OCI-LY7 (cell line): ENCODE measurements around the gene CFDP1. TPM values are rescaled to one million over a fixed set of nuclear protein-coding genes. Genes with fewer than 3 reads are reported as not detected.

Experiments
- BruUV-seq: library from RNA; stranded (reverse); fragments of 400-500 nt; replicated peaks from 2 replicates; lab custom pipeline; 2021; lab: Mats Ljungman, UMichigan
- CTCF ChIA-PET: fragments of 300-600 bp; sonication (Branson Sonifier 250); formaldehyde crosslinking; loops from one replicate; lab custom pipeline; 2022; ENCODE audit warnings: antibody characterized with exemption; ENCODE audit not compliant: unreplicated experiment; lab: Charles Lee
- POLR2A ChIA-PET: fragments of 300-600 bp; sonication (Branson Sonifier 250); formaldehyde crosslinking; loops from one replicate; lab custom pipeline; 2022; ENCODE audit warnings: antibody characterized with exemption; lab: Charles Lee
- DNase-seq: peaks from one replicate; pipeline ENCODE4 v3.0.0-alpha.2; 2015; ENCODE audit warnings: low spot score
- H2AFZ ChIP-seq: fragments of 200-600 bp; sonication (generic), shearing (Covaris generic); 2 replicates; pipeline ENCODE4 v1.6.1; 2014; ENCODE audit warnings: mild to moderate bottlenecking, antibody characterized with exemption, low read length, moderate library complexity
- H3K27ac ChIP-seq: fragments of 200-600 bp; sonication (generic); 2 replicates; pipeline ENCODE4 v1.5.1; 2014; ENCODE audit warnings: mixed run types, low read depth, mild to moderate bottlenecking, moderate library complexity, low read length, inconsistent platforms; ENCODE audit not compliant: poor library complexity, severe bottlenecking
- H3K36me3 ChIP-seq: fragments of 200-600 bp; sonication (generic); 2 replicates; pipeline ENCODE4 v1.6.1; 2014; ENCODE audit warnings: mild to moderate bottlenecking, antibody characterized with exemption, low read length, moderate library complexity, mixed read lengths; ENCODE audit not compliant: insufficient read depth
- H3K4me1 ChIP-seq: fragments of 200-600 bp; sonication (generic); 2 replicates; pipeline ENCODE4 v1.5.1; 2014; ENCODE audit warnings: mild to moderate bottlenecking, low read length; ENCODE audit not compliant: insufficient read depth, poor library complexity, severe bottlenecking
- H3K4me2 ChIP-seq: fragments of 200-600 bp; sonication (generic); 2 replicates; pipeline ENCODE4 v1.6.1; 2014; ENCODE audit warnings: mild to moderate bottlenecking, low read length
- H3K4me3 ChIP-seq: fragments of 200-600 bp; sonication (generic); 2 replicates; pipeline ENCODE4 v1.5.1; 2014; ENCODE audit warnings: mild to moderate bottlenecking, low read depth, low read length; ENCODE audit not compliant: poor library complexity, severe bottlenecking
- H3K79me2 ChIP-seq: fragments of 200-600 bp; sonication (generic); 2 replicates; pipeline ENCODE4 v1.6.1; 2016; ENCODE audit warnings: low read depth, mild to moderate bottlenecking, low read length, moderate library complexity, mixed read lengths; ENCODE audit not compliant: insufficient read depth
- H3K9me2 ChIP-seq: fragments of 200-600 bp; sonication (generic); 2 replicates; pipeline ENCODE4 v1.6.1; 2016; ENCODE audit warnings: mild to moderate bottlenecking, low read length, mixed read lengths; ENCODE audit not compliant: insufficient read depth
- H3K9me3 ChIP-seq: fragments of 200-600 bp; sonication (generic); 2 replicates; pipeline ENCODE4 v1.6.1; 2014; ENCODE audit warnings: mild to moderate bottlenecking, mixed run types, low read length, mixed read lengths
- H4K20me1 ChIP-seq: fragments of 200-600 bp; sonication (generic); 2 replicates; pipeline ENCODE4 v1.6.1; 2014; ENCODE audit warnings: mild to moderate bottlenecking, antibody characterized with exemption, low read length, moderate library complexity, mixed read lengths; ENCODE audit not compliant: insufficient read depth
- EZH2phosphoT487 ChIP-seq: fragments of 200-600 bp; sonication (generic); IDR thresholded peaks from 2 replicates; pipeline ENCODE4 v1.6.1; 2018; ENCODE audit warnings: low read depth, borderline replicate concordance, mild to moderate bottlenecking, mixed run types, antibody characterized with exemption, low read length, moderate library complexity, mixed read lengths
- intact Hi-C: fragments of 100-400 bp; cut with micrococcal nuclease; formaldehyde crosslinking; loops from one replicate; pipeline ENCODE4 v1.10.0; 2022; ENCODE audit not compliant: unreplicated experiment
- total RNA-seq, 2 experiments: library from RNA; depleted of rRNA in 1 of 2; stranded (reverse); fragments of >200 nt in 1 of 2; shearing (Covaris generic) in 1 of 2; gene quantifications; 2 replicates each; pipeline ENCODE4 v1.2.3, GENCODE V29; 2014 to 2022
- TF ChIP-seq, protein P1 (sequence below): fragments of 200-600 bp; sonication (generic); conservative IDR thresholded peaks from 2 replicates; pipeline ENCODE4 v1.5.1; 2014; ENCODE audit warnings: mild to moderate bottlenecking, antibody characterized with exemption, low read length, moderate library complexity, mixed read lengths

CFDP1 gene
- total RNA-seq, 2 experiments from 2014 or later = 30.0 to 57.6 TPM

DNA sequence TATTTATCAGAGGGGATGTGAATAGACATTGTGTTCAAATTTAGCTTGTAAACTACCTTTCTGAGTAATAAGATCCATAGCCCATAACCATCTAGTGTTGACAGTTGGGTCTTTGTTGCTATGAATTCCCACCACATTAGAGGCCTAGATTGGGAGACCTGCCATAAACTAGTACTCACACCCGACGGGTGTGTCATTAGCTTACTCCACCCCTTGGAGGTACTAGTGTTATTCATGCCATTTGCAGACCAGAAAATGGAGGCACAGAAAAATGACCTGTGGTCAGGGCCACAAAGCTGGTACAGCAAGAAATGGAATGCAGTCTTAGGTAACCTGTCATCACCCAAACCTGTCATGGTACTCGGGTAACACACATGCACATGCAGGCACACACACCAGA is 140.6 kb downstream of the CFDP1 start:
- no peaks in the 10 kb centered on the region for H3K9me3 ChIP-seq
- H3K4me3 ChIP-seq = no peak overlapping the region
- H3K79me2 ChIP-seq = no peaks in the 10 kb centered on the region
- H3K36me3 ChIP-seq = peaks cover 25% of the 10 kb centered on the region; the same call in 1 of the 2 replicates
- no TSS peak for BruUV-seq
- no peaks in the 10 kb centered on the region for H4K20me1 ChIP-seq
- peaks cover 4% of the 10 kb centered on the region for H3K4me1 ChIP-seq
- no peaks in the 10 kb centered on the region for H3K9me2 ChIP-seq
- intact Hi-C loops = loop anchor here (2.0 kb wide), 1 partner anchor 14 kb away; no protein-coding TSS in a partner anchor
- no peak overlapping the region for H3K4me2 ChIP-seq
- H3K27ac ChIP-seq = no peak overlapping the region
- TF ChIP-seq EZH2phosphoT487 = no peak
- TF ChIP-seq, protein P1, sequence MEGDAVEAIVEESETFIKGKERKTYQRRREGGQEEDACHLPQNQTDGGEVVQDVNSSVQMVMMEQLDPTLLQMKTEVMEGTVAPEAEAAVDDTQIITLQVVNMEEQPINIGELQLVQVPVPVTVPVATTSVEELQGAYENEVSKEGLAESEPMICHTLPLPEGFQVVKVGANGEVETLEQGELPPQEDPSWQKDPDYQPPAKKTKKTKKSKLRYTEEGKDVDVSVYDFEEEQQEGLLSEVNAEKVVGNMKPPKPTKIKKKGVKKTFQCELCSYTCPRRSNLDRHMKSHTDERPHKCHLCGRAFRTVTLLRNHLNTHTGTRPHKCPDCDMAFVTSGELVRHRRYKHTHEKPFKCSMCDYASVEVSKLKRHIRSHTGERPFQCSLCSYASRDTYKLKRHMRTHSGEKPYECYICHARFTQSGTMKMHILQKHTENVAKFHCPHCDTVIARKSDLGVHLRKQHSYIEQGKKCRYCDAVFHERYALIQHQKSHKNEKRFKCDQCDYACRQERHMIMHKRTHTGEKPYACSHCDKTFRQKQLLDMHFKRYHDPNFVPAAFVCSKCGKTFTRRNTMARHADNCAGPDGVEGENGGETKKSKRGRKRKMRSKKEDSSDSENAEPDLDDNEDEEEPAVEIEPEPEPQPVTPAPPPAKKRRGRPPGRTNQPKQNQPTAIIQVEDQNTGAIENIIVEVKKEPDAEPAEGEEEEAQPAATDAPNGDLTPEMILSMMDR = no peak
- ChIA-PET CTCF (no interaction called here), POLR2A (interaction anchor here (0.5 kb wide), 1 partner anchor 64 kb away, joined by 4 read pairs; no protein-coding TSS in a partner anchor)
- H2AFZ ChIP-seq = no peak overlapping the region
- DNase-seq = no peak

DNA sequence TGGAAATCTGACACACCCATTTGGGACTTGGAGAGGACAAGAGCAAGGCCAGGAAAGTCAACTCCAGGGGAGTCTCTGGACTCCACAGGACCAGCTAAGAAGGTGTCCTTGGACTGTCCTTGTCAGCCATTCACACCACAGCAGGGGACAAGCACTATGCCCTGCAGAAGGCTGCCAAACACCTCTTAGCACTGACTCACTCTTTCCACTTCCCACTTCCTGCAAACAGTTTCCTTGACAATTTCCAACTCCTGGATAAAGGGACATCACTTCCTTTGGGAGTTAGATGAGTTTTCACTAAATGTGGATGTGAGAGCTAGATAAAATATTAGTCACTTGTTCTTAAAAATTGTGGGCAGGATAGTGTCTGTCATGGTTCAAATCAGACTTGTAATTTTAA is 144.1 kb downstream of the CFDP1 start:
- H3K9me2 ChIP-seq = no peaks in the 10 kb centered on the region
- POLR2A ChIA-PET = interaction anchor here (1.4 kb wide), 1 partner anchor 30 kb away, joined by 5 read pairs; no protein-coding TSS in a partner anchor
- H3K27ac ChIP-seq = no peak overlapping the region
- H3K4me3 ChIP-seq = no peak overlapping the region
- no TSS peak for BruUV-seq
- no peaks in the 10 kb centered on the region for H3K9me3 ChIP-seq
- CTCF ChIA-PET = no interaction called here
- peaks cover 18% of the 10 kb centered on the region; the same call in 1 of the 2 replicates for H3K36me3 ChIP-seq
- H3K4me1 ChIP-seq = peaks cover 4% of the 10 kb centered on the region
- DNase-seq = no peak
- H3K4me2 ChIP-seq = no peak overlapping the region
- no peaks in the 10 kb centered on the region for H3K79me2 ChIP-seq
- intact Hi-C loops = no loop called here
- no peaks in the 10 kb centered on the region for H4K20me1 ChIP-seq
- TF ChIP-seq, protein P1 = no peak
- TF ChIP-seq EZH2phosphoT487 = no peak
- no peak overlapping the region for H2AFZ ChIP-seq

DNA sequence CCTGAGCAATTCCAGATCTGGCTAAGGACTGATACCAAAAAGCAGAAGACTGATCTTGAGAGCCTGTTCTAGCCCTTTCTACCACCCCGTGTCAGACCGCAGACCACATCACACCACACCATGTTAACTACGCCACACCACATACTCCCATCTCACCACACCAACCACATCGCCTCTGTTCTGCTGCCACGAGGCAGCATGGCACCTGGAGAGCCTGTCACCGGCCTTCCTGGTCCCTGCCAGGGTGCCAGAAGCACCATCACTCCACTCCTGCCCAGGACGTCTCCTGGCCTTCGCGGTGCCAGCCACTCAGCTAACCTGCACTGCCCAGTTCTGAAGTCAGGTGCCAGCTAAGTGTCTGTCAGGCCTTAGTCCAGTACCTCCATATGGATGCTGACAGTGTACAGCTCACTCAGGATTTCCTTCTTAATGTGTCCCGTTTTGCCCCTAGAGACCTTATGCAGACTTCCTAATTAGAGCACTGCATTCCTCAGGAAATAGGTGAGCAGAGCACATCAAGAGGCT is 144.6 kb downstream of the CFDP1 start:
- TF ChIP-seq EZH2phosphoT487 = no peak
- TF ChIP-seq, protein P1 = no peak
- Histone ChIP-seq H3K9me3 (no peaks in the 10 kb centered on the region), H3K4me2 (no peak overlapping the region), H3K79me2 (no peaks in the 10 kb centered on the region), H3K4me3 (no peak overlapping the region), H3K36me3 (peaks cover 12% of the 10 kb centered on the region; the same call in 1 of the 2 replicates), H4K20me1 (no peaks in the 10 kb centered on the region), H2AFZ (no peak overlapping the region), H3K27ac (no peak overlapping the region), H3K4me1 (peaks cover 4% of the 10 kb centered on the region), H3K9me2 (no peaks in the 10 kb centered on the region)
- intact Hi-C loops = no loop called here
- DNase-seq = no peak
- ChIA-PET CTCF (no interaction called here), POLR2A (interaction anchor here (0.5 to 1.4 kb wide), 2 partner anchors 23 to 31 kb away, joined by 3 to 5 read pairs; no protein-coding TSS in a partner anchor)
- no TSS peak for BruUV-seq
